Measurements from ENCODE around the gene ENG.
"Not testable (repeated sequence)": the region's sequence is repeated elsewhere in the genome, so short reads cannot be mapped to it uniquely, and the experiment has no call there.

Gene ENG

GRCh38 chr9:127873223-127873691 is 18.8 kb upstream of the ENG start:
- H3K27ac Mint-ChIP-seq, result no peak overlapping the region
- H3K9me3 Mint-ChIP-seq, result no peaks in the 10 kb centered on the region
- H3K27me3 Mint-ChIP-seq, result peaks cover 14% of the 10 kb centered on the region
- no peak overlapping the region for H3K4me3 Mint-ChIP-seq
- no peaks in the 10 kb centered on the region for H3K36me3 Mint-ChIP-seq
- peaks cover 6% of the 10 kb centered on the region for H3K4me1 Mint-ChIP-seq
- no peak for ATAC-seq

- H3K4me1 Mint-ChIP-seq, result no peaks in the 10 kb centered on the region
- H3K4me3 Mint-ChIP-seq, result no peak overlapping the region
- H3K27me3 Mint-ChIP-seq, result peaks cover 8% of the 10 kb centered on the region
- H3K9me3 Mint-ChIP-seq, result no peaks in the 10 kb centered on the region
- H3K27ac Mint-ChIP-seq, result no peak overlapping the region
- ATAC-seq, result no peak
- no peaks in the 10 kb centered on the region for H3K36me3 Mint-ChIP-seq
Observed at GRCh38 chr9:127872369-127873222, 18.1 kb upstream of the ENG start.

GRCh38 chr9:127871531-127871930 is 17.1 kb upstream of the ENG start:
- Mint-ChIP-seq H3K4me3 (no peak overlapping the region), H3K27me3 (no peaks in the 10 kb centered on the region), H3K4me1 (peaks cover 6% of the 10 kb centered on the region), H3K27ac (no peak overlapping the region), H3K36me3 (no peaks in the 10 kb centered on the region), H3K9me3 (no peaks in the 10 kb centered on the region)
- no peak for ATAC-seq

- Mint-ChIP-seq H3K36me3 (no peaks in the 10 kb centered on the region), H3K4me3 (no peak overlapping the region), H3K4me1 (peaks cover 12% of the 10 kb centered on the region), H3K27me3 (no peaks in the 10 kb centered on the region), H3K27ac (no peak overlapping the region), H3K9me3 (no peaks in the 10 kb centered on the region)
- no peak for ATAC-seq
Observed at GRCh38 chr9:127870887-127871286, 16.4 kb upstream of the ENG start.

- not testable (repeated sequence) for H3K4me3 Mint-ChIP-seq, H3K9me3 Mint-ChIP-seq, ATAC-seq, H3K27me3 Mint-ChIP-seq, H3K36me3 Mint-ChIP-seq, H3K27ac Mint-ChIP-seq
- H3K4me1 Mint-ChIP-seq, result peaks cover 20% of the 10 kb centered on the region
Observed at GRCh38 chr9:127870153-127870491, 15.7 kb upstream of the ENG start.

GRCh38 chr9:127869310-127870152 is 15.1 kb upstream of the ENG start:
- Mint-ChIP-seq H3K9me3 (no peaks in the 10 kb centered on the region), H3K36me3 (no peaks in the 10 kb centered on the region)

GRCh38 chr9:127868278-127868902 is 13.9 kb upstream of the ENG start:
- peaks cover 25% of the 10 kb centered on the region for H3K4me1 Mint-ChIP-seq
- H3K4me3 Mint-ChIP-seq, result no peak overlapping the region
- H3K27ac Mint-ChIP-seq, result peak overlapping the region; percentile 26
- no peaks in the 10 kb centered on the region for H3K36me3 Mint-ChIP-seq
- no peak for ATAC-seq
- no peaks in the 10 kb centered on the region for H3K9me3 Mint-ChIP-seq
- no peaks in the 10 kb centered on the region for H3K27me3 Mint-ChIP-seq

More at GRCh38 chr9:127869310-127870152, 15.1 kb upstream of the ENG start:
- Mint-ChIP-seq H3K4me1 (peaks cover 25% of the 10 kb centered on the region), H3K4me3 (no peak overlapping the region), H3K27me3 (no peaks in the 10 kb centered on the region), H3K27ac (no peak overlapping the region)
- peak; percentile 80 for ATAC-seq

GRCh38 chr9:127867356-127868277 is 13.2 kb upstream of the ENG start:
- Mint-ChIP-seq H3K27ac (no peak overlapping the region), H3K4me1 (peaks cover 31% of the 10 kb centered on the region), H3K27me3 (no peaks in the 10 kb centered on the region), H3K4me3 (no peak overlapping the region), H3K36me3 (no peaks in the 10 kb centered on the region), H3K9me3 (no peaks in the 10 kb centered on the region)
- ATAC-seq, result no peak

GRCh38 chr9:127866535-127866934 is 12.1 kb upstream of the ENG start:
- Mint-ChIP-seq H3K27ac (peak overlapping the region; percentile 1), H3K9me3 (no peaks in the 10 kb centered on the region), H3K36me3 (no peaks in the 10 kb centered on the region), H3K4me1 (peaks cover 42% of the 10 kb centered on the region), H3K27me3 (no peaks in the 10 kb centered on the region), H3K4me3 (no peak overlapping the region)
- ATAC-seq, result peak; percentile 64

- Mint-ChIP-seq H3K27ac (peak overlapping the region; percentile 82), H3K4me3 (no peak overlapping the region), H3K9me3 (no peaks in the 10 kb centered on the region), H3K4me1 (peaks cover 49% of the 10 kb centered on the region), H3K27me3 (no peaks in the 10 kb centered on the region), H3K36me3 (no peaks in the 10 kb centered on the region)
- ATAC-seq, result no peak
Observed at GRCh38 chr9:127865645-127866464, 11.4 kb upstream of the ENG start.

GRCh38 chr9:127863191-127863621 is 8.7 kb upstream of the ENG start:
- no peak for ATAC-seq
- H3K36me3 Mint-ChIP-seq, result no peaks in the 10 kb centered on the region
- peaks cover 56% of the 10 kb centered on the region for H3K4me1 Mint-ChIP-seq
- H3K27me3 Mint-ChIP-seq, result no peaks in the 10 kb centered on the region
- no peak overlapping the region for H3K4me3 Mint-ChIP-seq
- peak overlapping the region; percentile 94 for H3K27ac Mint-ChIP-seq
- H3K9me3 Mint-ChIP-seq, result no peaks in the 10 kb centered on the region

- peak; percentile 80 for ATAC-seq
- Mint-ChIP-seq H3K27ac (peak overlapping the region; percentile 94), H3K4me1 (peaks cover 61% of the 10 kb centered on the region), H3K36me3 (no peaks in the 10 kb centered on the region), H3K9me3 (no peaks in the 10 kb centered on the region), H3K4me3 (no peak overlapping the region), H3K27me3 (no peaks in the 10 kb centered on the region)
Observed at GRCh38 chr9:127862075-127863011, 7.9 kb upstream of the ENG start.

- Mint-ChIP-seq H3K4me3 (no peak overlapping the region), H3K4me1 (peaks cover 54% of the 10 kb centered on the region), H3K9me3 (no peaks in the 10 kb centered on the region), H3K36me3 (no peaks in the 10 kb centered on the region), H3K27ac (peak overlapping the region; percentile 94), H3K27me3 (no peaks in the 10 kb centered on the region)
- no peak for ATAC-seq
Observed at GRCh38 chr9:127860779-127861178, 6.3 kb upstream of the ENG start.
